Esophagus squamous epithelium (tissue), 5 donors: Measurements from ENCODE around the gene ATP9B. TPM values are rescaled to one million over a fixed set of nuclear protein-coding genes. Genes with fewer than 3 reads are reported as not detected.

ENCODE experiments used
- DNase-seq: peaks from one replicate; lab custom pipeline; 2025; lab: John Stamatoyannopoulos, UW
- H3K27ac ChIP-seq, 4 donors: fragments of 200-600 bp; sonication (generic); one replicate each; pipeline ENCODE4 v1.5.1; 2016 to 2019; ENCODE audit warnings: mild to moderate bottlenecking in 1 of 4
- H3K27me3 ChIP-seq, 4 donors: fragments of 200-600 bp; sonication (generic); 1 replicate in 3 of 4; 2 replicates in 1 of 4; pipeline versions ENCODE4 v1.5.1 to v1.6.0; 2017 to 2021; ENCODE audit warnings: antibody characterized with exemption in 1 of 4
- H3K36me3 ChIP-seq, 3 donors: fragments of 200-600 bp; sonication (generic); one replicate each; pipeline ENCODE4 v1.5.1; 2016 to 2019
- H3K4me1 ChIP-seq, 3 donors: fragments of 200-600 bp; sonication (generic); one replicate each; pipeline ENCODE4 v1.5.1; 2017 to 2019
- H3K4me3 ChIP-seq, 4 donors: fragments of 200-600 bp; sonication (generic); 1 replicate in 3 of 4; 2 replicates in 1 of 4; pipeline ENCODE4 v1.5.1; 2016 to 2019; ENCODE audit warnings: mild to moderate bottlenecking in 2 of 4, moderate library complexity in 1 of 4
- H3K9me3 ChIP-seq, 3 donors: fragments of 200-600 bp; sonication (generic); one replicate each; pipeline ENCODE4 v1.5.1; 2016 to 2019
- POLR2A ChIP-seq, 4 donors: fragments of 450-650 bp; IDR thresholded peaks; one replicate each; pipeline ENCODE4 v1.6.1; 2017; ENCODE audit warnings: antibody characterized with exemption in 4 of 4, mild to moderate bottlenecking in 4 of 4, moderate library complexity in 3 of 4
- WGBS, 2 donors: methylation state at CpG; one replicate each; pipeline ENCODE4 v1.1.5; 2018; 5-methylcytosine and 5-hydroxymethylcytosine counted together
- intact Hi-C: fragments of 100-400 bp; cut with DNase I; formaldehyde crosslinking; loops from one replicate; pipeline ENCODE4 v1.15.0; 2022
- total RNA-seq, 4 donors: library from RNA; depleted of rRNA; stranded (reverse); fragments of >200 nt; gene quantifications; one replicate each; pipeline ENCODE4 v1.1.0, GENCODE V29; 2016
- TF ChIP-seq, protein P1 (sequence below), 6 experiments: fragments of 450-650 bp in 4 of 6; fragments of 200-600 bp in 2 of 6; sonication (generic) in 2 of 6; IDR thresholded peaks; one replicate each; pipeline ENCODE4 v1.5.1; 2016 to 2019; ENCODE audit warnings: antibody characterized with exemption in 6 of 6, mild to moderate bottlenecking in 4 of 6, moderate library complexity in 4 of 6
- donor health status: DM: yes; HTN: yes; CAD: no.

ATP9B gene
- total RNA-seq, 4 donors from 2014 or later = 12.9 to 46.7 (median 22.0) TPM

DNA sequence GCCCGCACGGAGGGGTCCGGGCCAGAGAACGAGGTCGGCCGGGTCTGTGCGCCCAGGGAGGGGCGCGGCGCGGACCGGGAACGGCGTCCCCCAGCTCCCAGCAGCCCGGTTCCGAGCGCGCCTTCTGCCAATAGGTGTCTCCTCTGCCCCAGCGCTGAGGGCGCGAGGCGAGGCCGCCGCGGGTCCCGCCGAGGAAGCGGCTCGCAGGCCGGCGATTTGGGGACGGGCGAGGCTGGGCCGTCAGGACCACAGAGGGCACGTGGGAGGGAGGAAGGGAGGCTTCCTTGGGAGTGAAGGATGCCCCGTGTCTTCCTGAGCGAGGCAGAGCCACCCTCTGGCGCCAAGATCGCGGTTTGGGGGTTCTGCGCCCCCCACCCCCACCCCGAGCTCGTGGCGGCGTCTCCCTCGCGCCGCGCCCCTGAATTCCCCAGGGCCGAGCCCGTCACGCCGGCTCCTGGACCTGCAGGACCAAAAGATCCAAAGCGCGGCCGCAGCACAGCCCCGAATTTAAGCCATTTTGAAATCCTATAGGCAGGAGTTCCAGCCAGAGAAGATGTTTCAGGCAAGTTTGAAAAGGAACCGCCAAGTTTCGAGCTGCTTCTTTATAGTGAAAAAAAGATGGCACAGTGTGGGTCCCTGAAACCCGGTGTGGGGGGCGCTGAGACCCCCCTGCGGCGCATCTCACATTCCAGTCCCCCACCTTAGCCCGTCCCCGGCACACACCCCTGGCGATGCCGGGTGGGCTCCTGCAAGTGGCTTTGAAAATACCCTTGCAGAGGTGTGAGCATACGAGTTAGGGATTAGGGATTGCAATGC, 327.4 kb downstream of the ATP9B start:
- Histone ChIP-seq H3K36me3 (no peaks in the 10 kb centered on the region), H3K4me1 (peaks cover 28 to 69% (median 38%) of the 10 kb centered on the region in 3 donors), H3K27ac (peak overlapping the region; percentile 68 to 93 (median 84)), H3K27me3 (peaks cover 0 to 92% (median 3%) of the 10 kb centered on the region in 4 donors), H3K4me3 (peak overlapping the region; percentile 38 to 71 (median 54)), H3K9me3 (no peaks in the 10 kb centered on the region)
- intact Hi-C loops = no loop called here
- 18 to 46% methylated on average over 6 to 11 of the region's 68 CpGs for WGBS, 2 donors
- no peak for TF ChIP-seq POLR2A (IDR thresholded peaks at IDR 0.05)
- TF ChIP-seq, protein P1, sequence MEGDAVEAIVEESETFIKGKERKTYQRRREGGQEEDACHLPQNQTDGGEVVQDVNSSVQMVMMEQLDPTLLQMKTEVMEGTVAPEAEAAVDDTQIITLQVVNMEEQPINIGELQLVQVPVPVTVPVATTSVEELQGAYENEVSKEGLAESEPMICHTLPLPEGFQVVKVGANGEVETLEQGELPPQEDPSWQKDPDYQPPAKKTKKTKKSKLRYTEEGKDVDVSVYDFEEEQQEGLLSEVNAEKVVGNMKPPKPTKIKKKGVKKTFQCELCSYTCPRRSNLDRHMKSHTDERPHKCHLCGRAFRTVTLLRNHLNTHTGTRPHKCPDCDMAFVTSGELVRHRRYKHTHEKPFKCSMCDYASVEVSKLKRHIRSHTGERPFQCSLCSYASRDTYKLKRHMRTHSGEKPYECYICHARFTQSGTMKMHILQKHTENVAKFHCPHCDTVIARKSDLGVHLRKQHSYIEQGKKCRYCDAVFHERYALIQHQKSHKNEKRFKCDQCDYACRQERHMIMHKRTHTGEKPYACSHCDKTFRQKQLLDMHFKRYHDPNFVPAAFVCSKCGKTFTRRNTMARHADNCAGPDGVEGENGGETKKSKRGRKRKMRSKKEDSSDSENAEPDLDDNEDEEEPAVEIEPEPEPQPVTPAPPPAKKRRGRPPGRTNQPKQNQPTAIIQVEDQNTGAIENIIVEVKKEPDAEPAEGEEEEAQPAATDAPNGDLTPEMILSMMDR (IDR thresholded peaks at IDR 0.05) = no peak
- no peak for DNase-seq

DNA sequence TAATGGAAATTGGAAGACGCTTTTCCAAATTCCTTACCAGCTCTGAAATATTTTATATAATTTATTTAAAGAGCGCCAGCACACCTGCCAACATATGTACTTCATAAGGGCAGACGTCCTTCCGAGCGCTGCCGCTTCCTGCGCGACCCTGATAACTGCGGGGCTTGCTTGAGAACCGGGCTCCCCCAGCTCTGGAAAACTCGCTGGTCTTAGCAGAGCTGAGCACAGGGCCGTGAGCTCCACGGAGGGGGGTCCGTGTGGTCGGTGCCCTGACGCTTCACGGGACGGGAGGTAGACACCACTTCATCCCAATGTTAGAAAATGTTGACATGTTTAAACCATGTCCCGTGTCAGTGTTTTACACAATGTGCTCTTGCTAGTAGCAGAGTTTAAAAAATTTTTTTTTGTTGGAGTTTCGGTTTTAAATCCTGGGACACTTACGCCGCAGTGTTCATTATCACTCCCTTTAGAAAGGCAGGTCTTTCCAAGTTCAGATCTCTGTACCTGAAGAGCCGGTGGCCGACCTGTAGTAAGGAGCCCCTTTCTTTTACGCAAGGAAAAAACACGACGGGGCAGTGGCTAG, 328.1 kb downstream of the ATP9B start:
- TF ChIP-seq, protein P1 (IDR thresholded peaks at IDR 0.05) = no peak
- no peak for TF ChIP-seq POLR2A (IDR thresholded peaks at IDR 0.05)
- no peaks in the 10 kb centered on the region for H3K36me3 ChIP-seq
- no peak overlapping the region for H3K27ac ChIP-seq
- H3K27me3 ChIP-seq = peaks cover 0 to 93% (median 3%) of the 10 kb centered on the region in 4 donors
- intact Hi-C loops = no loop called here
- 79 to 94% methylated on average over 24 to 27 of the region's 27 CpGs for WGBS, 2 donors
- no peak for DNase-seq
- H3K4me3 ChIP-seq = peak overlapping the region in 2 of 4 donors; percentile 62 to 71
- H3K4me1 ChIP-seq = peaks cover 33 to 76% (median 43%) of the 10 kb centered on the region in 3 donors
- no peaks in the 10 kb centered on the region for H3K9me3 ChIP-seq

- TF ChIP-seq, protein P1 (IDR thresholded peaks at IDR 0.05) = no peak
- no peak for TF ChIP-seq POLR2A (IDR thresholded peaks at IDR 0.05)
- H3K27me3 ChIP-seq = peaks cover 0 to 90% (median 3%) of the 10 kb centered on the region in 4 donors
- intact Hi-C loops = no loop called here
- 79 to 88% methylated on average over 6 to 22 of the region's 38 CpGs for WGBS, 2 donors
- peak overlapping the region in 1 of 4 donors; percentile 0 for H3K27ac ChIP-seq
- DNase-seq = no peak
- no peaks in the 10 kb centered on the region for H3K9me3 ChIP-seq
- peaks cover 31 to 78% (median 46%) of the 10 kb centered on the region in 3 donors for H3K4me1 ChIP-seq
- H3K4me3 ChIP-seq = no peak overlapping the region
- H3K36me3 ChIP-seq = no peaks in the 10 kb centered on the region
These were observed 328.9 kb downstream of the ATP9B start for GRCh38 chr18:79397830-79398761.

GRCh38 chr18:79399275-79400081, 330.3 kb downstream of the ATP9B start:
- peak overlapping the region; percentile 56 to 93 (median 70) for H3K4me3 ChIP-seq
- intact Hi-C loops = no loop called here
- H3K36me3 ChIP-seq = no peaks in the 10 kb centered on the region
- H3K27ac ChIP-seq = peak overlapping the region; percentile 77 to 92 (median 84)
- no peak for DNase-seq
- TF ChIP-seq, protein P1 (IDR thresholded peaks at IDR 0.05) = no peak
- TF ChIP-seq POLR2A (IDR thresholded peaks at IDR 0.05) = no peak
- H3K9me3 ChIP-seq = no peaks in the 10 kb centered on the region
- H3K27me3 ChIP-seq = peaks cover 0 to 88% (median 1%) of the 10 kb centered on the region in 4 donors
- H3K4me1 ChIP-seq = peaks cover 39 to 78% (median 42%) of the 10 kb centered on the region in 3 donors
- WGBS, 2 donors = 47 to 74% methylated on average over 16 to 27 of the region's 79 CpGs
